ENCODE results near the gene GRPEL1. TPM values are rescaled to one million over a fixed set of nuclear protein-coding genes. Genes with fewer than 3 reads are reported as not detected.

GRPEL1 gene
- total and polyA plus RNA-seq, 2 of the 13 experiments (the other 11 are each of a cell fraction or from before 2014, with no cell fraction given): 32.3 to 141 TPM

DNA sequence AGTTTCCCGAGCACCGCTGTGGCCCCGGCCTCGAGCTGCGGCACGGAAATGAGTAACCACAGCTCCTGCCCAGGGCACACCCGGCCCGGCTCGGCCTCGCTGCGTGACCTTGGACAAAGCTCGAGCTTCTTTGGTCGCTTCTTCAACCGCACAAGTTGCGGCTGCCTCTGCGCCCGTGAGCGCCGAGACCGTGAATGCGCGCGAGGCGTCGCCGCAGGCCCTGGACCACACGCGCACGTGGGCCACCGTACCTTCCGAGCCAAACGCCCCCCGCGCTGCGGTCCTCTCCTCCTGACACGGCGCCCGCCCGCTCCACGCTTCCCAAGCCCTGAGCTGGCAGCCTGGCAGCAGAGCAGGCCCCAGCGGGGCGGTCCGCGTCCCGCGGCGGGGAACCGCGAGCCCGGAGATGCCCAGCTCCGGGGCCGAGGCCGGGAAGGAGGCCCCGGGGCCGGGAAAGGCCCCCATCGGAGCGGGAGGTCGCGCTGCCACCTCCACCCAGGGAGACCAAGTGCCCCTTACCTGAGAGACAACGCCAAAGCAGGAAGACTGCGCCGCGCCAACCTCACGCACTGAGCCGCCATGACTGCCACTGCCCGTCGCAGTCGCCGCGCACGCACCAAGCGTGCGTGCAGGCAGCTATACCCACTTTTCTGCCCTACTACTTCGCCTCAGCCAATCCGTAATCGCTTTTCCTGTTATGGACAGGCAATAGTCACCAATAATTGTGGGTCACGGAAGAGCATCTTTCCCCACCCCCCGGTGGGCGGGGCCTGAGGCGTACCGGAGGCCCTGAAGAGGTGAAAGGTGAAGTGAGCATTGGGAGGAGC lies at the start of gene GRPEL1 (continued):
- no peak for TF ChIP-seq NFE2L2 (IDR thresholded peaks at IDR 0.05; ENCODE audit: low read length)
- TF ChIP-seq, protein P1, sequence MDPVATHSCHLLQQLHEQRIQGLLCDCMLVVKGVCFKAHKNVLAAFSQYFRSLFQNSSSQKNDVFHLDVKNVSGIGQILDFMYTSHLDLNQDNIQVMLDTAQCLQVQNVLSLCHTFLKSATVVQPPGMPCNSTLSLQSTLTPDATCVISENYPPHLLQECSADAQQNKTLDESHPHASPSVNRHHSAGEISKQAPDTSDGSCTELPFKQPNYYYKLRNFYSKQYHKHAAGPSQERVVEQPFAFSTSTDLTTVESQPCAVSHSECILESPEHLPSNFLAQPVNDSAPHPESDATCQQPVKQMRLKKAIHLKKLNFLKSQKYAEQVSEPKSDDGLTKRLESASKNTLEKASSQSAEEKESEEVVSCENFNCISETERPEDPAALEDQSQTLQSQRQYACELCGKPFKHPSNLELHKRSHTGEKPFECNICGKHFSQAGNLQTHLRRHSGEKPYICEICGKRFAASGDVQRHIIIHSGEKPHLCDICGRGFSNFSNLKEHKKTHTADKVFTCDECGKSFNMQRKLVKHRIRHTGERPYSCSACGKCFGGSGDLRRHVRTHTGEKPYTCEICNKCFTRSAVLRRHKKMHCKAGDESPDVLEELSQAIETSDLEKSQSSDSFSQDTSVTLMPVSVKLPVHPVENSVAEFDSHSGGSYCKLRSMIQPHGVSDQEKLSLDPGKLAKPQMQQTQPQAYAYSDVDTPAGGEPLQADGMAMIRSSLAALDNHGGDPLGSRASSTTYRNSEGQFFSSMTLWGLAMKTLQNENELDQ (CRISPR knock-in tag; IDR thresholded peaks at IDR 0.05; ENCODE audit: borderline replicate concordance): no peak
- TF ChIP-seq ZNF644 (CRISPR knock-in tag; IDR thresholded peaks at IDR 0.05; ENCODE audit: low read depth): no peak
- TF ChIP-seq SMARCE1 (IDR thresholded peaks at IDR 0.05; ENCODE audit: borderline replicate concordance): no peak
- peak; percentile 83; the same call in 1 of the 2 replicates for TF ChIP-seq GLI4 (CRISPR knock-in tag; IDR thresholded peaks at IDR 0.05; ENCODE audit: borderline replicate concordance)
- peak; percentile 52; the same call in 1 of the 2 replicates for TF ChIP-seq ZMYM4 (CRISPR knock-in tag; IDR thresholded peaks at IDR 0.05)
- TF ChIP-seq SCMH1 (CRISPR knock-in tag; IDR thresholded peaks at IDR 0.05; ENCODE audit: borderline replicate concordance): no peak
- TF ChIP-seq, protein P2, sequence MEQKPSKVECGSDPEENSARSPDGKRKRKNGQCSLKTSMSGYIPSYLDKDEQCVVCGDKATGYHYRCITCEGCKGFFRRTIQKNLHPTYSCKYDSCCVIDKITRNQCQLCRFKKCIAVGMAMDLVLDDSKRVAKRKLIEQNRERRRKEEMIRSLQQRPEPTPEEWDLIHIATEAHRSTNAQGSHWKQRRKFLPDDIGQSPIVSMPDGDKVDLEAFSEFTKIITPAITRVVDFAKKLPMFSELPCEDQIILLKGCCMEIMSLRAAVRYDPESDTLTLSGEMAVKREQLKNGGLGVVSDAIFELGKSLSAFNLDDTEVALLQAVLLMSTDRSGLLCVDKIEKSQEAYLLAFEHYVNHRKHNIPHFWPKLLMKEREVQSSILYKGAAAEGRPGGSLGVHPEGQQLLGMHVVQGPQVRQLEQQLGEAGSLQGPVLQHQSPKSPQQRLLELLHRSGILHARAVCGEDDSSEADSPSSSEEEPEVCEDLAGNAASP (CRISPR knock-in tag; IDR thresholded peaks at IDR 0.05; ENCODE audit: borderline replicate concordance): peak; percentile 45; the same call in 1 of the 2 replicates
- TF ChIP-seq, protein P3, sequence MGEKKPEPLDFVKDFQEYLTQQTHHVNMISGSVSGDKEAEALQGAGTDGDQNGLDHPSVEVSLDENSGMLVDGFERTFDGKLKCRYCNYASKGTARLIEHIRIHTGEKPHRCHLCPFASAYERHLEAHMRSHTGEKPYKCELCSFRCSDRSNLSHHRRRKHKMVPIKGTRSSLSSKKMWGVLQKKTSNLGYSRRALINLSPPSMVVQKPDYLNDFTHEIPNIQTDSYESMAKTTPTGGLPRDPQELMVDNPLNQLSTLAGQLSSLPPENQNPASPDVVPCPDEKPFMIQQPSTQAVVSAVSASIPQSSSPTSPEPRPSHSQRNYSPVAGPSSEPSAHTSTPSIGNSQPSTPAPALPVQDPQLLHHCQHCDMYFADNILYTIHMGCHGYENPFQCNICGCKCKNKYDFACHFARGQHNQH (CRISPR knock-in tag; IDR thresholded peaks at IDR 0.05): peak; percentile 72
- 0 out of 2 replicates have a peak, but pooled peaks have one; percentile 12 for TF ChIP-seq ISL2 (CRISPR knock-in tag; IDR thresholded peaks at IDR 0.05)
- peak; percentile 40 for TF ChIP-seq KLF6 (CRISPR knock-in tag; IDR thresholded peaks at IDR 0.05)
- no peak; the same call in 1 of the 2 replicates for TF ChIP-seq MAF1 (CRISPR knock-in tag; IDR thresholded peaks at IDR 0.05; ENCODE audit: borderline replicate concordance)
- TF ChIP-seq YEATS4 (CRISPR knock-in tag; IDR thresholded peaks at IDR 0.05; ENCODE audit: borderline replicate concordance): peak; percentile 47
- no peak for TF ChIP-seq SNAI1 (CRISPR knock-in tag; IDR thresholded peaks at IDR 0.05; ENCODE audit: borderline replicate concordance)
- TF ChIP-seq POLR2AphosphoS5 (IDR thresholded peaks at IDR 0.05; ENCODE audit: low read depth, low read length): peak; percentile 98
- TF ChIP-seq, protein P4, sequence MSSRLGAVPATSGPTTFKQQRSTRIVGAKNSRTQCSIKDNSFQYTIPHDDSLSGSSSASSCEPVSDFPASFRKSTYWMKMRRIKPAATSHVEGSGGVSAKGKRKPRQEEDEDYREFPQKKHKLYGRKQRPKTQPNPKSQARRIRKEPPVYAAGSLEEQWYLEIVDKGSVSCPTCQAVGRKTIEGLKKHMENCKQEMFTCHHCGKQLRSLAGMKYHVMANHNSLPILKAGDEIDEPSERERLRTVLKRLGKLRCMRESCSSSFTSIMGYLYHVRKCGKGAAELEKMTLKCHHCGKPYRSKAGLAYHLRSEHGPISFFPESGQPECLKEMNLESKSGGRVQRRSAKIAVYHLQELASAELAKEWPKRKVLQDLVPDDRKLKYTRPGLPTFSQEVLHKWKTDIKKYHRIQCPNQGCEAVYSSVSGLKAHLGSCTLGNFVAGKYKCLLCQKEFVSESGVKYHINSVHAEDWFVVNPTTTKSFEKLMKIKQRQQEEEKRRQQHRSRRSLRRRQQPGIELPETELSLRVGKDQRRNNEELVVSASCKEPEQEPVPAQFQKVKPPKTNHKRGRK (CRISPR knock-in tag; IDR thresholded peaks at IDR 0.05): no peak
- TF ChIP-seq ZSCAN21 (CRISPR knock-in tag; IDR thresholded peaks at IDR 0.05; ENCODE audit: borderline replicate concordance): no peak
- no peak for TF ChIP-seq ZKSCAN5 (CRISPR knock-in tag; IDR thresholded peaks at IDR 0.05)
- TF ChIP-seq, protein P5, sequence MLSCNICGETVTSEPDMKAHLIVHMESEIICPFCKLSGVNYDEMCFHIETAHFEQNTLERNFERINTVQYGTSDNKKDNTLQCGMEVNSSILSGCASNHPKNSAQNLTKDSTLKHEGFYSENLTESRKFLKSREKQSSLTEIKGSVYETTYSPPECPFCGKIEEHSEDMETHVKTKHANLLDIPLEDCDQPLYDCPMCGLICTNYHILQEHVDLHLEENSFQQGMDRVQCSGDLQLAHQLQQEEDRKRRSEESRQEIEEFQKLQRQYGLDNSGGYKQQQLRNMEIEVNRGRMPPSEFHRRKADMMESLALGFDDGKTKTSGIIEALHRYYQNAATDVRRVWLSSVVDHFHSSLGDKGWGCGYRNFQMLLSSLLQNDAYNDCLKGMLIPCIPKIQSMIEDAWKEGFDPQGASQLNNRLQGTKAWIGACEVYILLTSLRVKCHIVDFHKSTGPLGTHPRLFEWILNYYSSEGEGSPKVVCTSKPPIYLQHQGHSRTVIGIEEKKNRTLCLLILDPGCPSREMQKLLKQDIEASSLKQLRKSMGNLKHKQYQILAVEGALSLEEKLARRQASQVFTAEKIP (CRISPR knock-in tag; IDR thresholded peaks at IDR 0.05; ENCODE audit: borderline replicate concordance): no peak
- TF ChIP-seq CC2D1A (CRISPR knock-in tag; IDR thresholded peaks at IDR 0.05): no peak
- peak; percentile 33; the same call in 1 of the 2 replicates for TF ChIP-seq ZNF460 (CRISPR knock-in tag; IDR thresholded peaks at IDR 0.05; ENCODE audit: borderline replicate concordance)

Data from HepG2 (cell line).